ENCODE results near the gene ZNRF1.
"Not testable (repeated sequence)": the region's sequence is repeated elsewhere in the genome, so short reads cannot be mapped to it uniquely, and the experiment has no call there.

The ZNRF1 gene

GRCh38 chr16:75002474-75002873, 3.6 kb downstream of the ZNRF1 start:
- DNase-seq = no peak

GRCh38 chr16:75003931-75004330, 5.1 kb downstream of the ZNRF1 start:
- DNase-seq = no peak

GRCh38 chr16:75004460-75004859, 5.6 kb downstream of the ZNRF1 start:
- DNase-seq = no peak

DNA sequence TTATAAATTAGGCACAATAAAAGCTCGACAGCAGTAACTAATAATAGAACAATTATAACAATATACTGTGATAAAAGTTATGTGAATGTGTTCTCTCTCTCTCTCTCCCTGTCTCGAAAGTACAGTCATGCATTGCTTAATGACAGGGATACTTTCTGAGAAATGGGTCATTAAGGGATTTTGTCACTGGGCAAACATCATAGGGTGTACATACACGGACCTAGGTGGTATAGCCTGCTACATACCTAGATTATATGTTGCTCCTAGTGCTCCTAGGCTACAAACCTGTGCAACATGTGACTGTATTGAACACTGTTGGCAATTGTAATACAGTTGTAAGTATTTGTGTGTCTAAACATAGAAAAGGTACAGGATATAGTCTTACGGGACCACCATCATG, 6.9 kb downstream of the ZNRF1 start:
- DNase-seq = no peak

DNA sequence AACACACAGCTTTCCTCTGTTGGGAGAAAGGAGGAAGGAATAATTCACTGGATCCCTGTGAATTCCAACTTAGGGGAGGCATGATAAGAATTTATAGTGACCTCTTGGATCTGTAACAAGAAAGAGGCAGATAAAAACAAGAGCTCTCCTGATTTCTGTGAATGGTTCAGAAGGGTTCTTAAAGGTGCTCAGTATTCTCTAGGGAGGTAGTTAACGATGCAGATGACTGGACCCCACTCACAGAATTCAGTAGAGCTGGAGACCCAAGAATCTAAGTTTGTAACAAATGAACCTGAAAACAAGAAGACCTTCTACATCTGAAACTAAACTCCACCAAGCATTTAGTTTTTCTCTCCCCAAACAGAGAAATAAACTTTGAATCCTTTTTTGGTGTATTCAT, 8.6 kb downstream of the ZNRF1 start:
- no peak for DNase-seq

DNA sequence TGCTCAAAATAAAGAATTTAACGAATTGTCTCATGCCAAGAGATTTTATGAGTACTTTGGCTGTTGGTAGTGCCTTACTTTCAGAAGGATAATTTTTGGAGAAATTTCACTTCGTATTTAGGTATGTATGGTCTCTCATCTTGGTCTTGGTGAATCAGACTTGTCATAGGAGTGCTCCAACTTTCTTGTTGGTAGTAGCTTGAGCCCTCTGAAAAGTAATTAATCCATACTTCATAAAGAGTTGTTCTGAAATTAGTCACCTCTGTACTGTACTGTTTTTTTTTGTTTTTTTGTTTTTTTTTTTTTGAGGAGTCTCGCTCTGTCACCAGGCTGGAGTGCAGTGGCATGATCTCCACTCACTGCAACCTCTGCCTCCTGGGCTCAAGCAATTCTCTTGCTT, 11.6 kb downstream of the ZNRF1 start:
- DNase-seq = no peak

GRCh38 chr16:75011634-75012307, 12.9 kb downstream of the ZNRF1 start:
- DNase-seq = no peak

DNA sequence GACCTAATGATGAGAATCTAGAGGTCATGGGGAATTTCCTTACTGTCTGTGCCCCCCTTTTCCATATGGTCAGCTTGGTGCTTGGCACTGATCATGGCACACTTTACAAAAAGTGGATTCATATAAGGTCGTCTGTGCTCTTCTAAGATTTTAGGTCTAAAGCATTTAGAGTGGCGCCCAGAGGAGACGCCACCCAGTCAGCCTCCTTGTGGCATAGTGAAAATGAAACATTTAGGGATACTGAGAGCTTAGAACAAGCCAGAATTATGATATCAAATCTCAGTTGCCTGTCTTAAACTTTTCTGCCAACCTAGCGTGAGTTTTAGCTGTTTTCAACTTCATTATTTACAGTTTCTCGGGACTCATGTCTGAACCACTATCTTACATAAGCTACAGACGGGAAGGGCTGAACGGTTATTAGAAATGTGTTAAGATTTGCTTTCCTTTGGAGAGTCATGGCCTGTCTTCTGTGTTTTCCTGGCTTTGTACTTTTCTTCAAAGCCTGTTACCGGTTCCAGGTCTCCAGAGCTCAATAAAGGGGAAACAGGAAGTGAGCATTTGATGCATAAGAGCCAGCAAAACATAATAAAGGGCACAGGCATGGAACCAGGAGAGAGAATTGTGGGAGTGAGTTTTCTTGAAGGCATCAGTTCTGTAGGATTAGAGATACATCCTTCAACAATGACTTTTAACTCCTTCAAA, 13.7 kb downstream of the ZNRF1 start:
- no peak for DNase-seq

- DNase-seq = not testable (repeated sequence)
Observed at GRCh38 chr16:75013123-75013522, 14.3 kb downstream of the ZNRF1 start.

DNA sequence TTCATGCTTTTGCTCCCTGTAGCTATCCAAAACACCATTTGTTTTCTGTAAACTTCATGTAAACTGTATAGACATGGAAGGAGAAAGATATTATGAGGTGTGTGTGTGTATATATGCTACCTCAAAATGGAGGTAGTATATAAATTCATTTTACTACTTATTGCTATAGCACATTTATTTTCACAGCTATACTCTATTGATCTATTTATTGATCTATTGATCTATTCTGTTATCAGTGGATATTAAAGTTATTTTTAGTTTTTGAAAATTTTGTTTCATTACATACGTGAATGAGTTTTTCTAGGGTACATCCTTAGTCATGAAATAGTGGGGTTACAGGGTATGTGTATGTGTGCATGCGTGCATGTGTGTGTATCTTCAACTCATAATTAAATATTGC, 15.5 kb downstream of the ZNRF1 start:
- no peak for DNase-seq

GRCh38 chr16:75016451-75017081, 17.7 kb downstream of the ZNRF1 start:
- DNase-seq = not testable (repeated sequence)

GRCh38 chr16:75017670-75018525, 19.1 kb downstream of the ZNRF1 start:
- no peak for DNase-seq

- no peak for DNase-seq
Observed at GRCh38 chr16:75019007-75019406, 20.2 kb downstream of the ZNRF1 start.

DNA sequence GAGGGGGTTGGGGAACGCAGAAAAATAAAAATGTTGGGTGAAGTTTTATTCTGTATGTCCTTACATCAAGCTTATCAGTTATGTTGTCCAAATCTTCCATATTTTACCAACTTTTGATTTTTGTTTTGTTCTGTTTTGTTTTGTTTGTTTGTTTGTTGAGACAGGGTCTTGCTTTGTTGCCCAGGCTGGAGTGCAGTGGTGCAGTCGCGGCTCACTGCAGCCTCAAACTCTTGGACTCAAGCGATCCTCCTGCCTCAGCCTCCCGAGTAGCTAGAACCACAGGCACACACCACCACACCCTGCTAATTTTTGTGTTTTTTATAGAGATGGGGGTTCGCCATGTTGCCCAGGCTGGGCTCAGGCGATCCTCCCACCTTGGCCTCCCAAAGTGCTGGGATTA, 20.8 kb downstream of the ZNRF1 start:
- DNase-seq = no peak

DNA sequence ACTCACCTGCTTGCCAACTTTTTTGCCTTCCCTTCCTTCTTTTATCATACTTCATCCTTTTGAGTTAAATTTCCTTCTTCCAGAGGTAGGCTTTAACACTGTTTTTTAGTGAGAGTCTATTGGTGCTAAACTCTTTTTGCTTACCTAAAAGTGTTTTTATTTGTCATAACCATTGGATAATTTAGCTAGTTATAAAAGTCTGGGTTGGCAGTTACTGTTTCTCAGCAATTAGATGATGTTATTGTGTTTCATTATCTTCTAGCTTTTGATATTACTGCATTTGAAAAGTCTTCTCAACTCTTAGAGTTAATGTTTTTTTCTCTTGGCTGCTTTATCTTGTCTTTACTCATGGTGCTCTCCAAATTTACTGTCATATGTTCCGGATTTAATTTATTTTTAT, 22.6 kb downstream of the ZNRF1 start:
- DNase-seq = no peak

DNA sequence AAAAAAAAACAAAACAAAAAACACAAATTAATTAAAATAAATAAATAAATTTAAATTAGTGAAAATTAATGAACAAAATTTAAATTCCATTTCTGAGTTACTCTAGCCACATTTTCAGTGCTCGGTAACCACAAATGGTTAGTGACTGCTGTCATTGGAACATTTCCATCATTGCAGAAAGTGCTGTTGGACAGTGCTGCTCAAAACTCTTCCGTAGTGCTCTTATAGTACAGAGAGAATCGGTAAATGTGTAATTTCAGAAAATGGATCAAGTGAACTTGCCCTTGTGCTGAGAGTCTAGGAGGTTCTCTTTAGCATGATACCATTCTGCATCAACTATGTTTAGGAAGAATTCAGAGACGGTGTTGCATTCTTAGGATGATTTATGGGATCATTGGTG, 23.7 kb downstream of the ZNRF1 start:
- DNase-seq = no peak

DNA sequence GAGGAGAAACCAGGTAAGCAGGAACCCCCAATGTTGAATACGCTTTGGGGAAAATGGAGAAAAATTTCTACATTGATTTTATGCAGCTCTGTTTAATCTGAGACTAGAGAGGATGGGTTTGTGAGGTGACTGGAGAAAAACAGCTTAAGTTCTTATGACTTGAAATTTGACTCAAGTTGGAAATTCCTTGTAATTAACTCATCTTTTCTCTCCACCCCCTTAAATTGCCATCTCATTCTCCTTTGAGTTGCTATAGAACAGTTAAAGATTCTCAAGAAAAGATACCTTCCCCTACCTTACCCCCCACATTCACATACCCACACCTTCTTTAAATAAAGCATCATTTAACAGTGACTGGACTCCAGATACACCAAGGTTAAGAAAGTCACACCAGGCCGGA, 24.2 kb downstream of the ZNRF1 start:
- DNase-seq = no peak

DNA sequence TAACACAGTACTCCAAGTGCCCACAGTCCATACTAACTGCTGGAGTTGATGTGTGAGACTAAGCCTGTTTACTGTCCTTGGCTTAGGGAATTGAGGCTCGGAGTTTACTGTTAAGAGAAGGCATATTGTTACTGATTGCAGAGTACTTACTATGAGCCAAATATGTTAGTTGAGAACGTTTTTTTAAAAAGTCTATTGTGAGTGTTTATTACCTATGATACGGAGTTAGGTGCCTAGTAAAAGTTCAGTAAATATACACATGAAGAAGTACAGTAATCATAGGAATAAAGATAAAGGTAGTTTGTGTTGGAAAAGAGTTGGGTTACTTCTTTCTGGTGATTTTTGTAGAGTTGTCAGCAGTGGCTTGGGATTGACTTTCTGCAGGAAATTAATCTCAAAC, 25.4 kb downstream of the ZNRF1 start:
- DNase-seq = no peak

GRCh38 chr16:75024594-75024993, 25.8 kb downstream of the ZNRF1 start:
- DNase-seq = no peak

DNA sequence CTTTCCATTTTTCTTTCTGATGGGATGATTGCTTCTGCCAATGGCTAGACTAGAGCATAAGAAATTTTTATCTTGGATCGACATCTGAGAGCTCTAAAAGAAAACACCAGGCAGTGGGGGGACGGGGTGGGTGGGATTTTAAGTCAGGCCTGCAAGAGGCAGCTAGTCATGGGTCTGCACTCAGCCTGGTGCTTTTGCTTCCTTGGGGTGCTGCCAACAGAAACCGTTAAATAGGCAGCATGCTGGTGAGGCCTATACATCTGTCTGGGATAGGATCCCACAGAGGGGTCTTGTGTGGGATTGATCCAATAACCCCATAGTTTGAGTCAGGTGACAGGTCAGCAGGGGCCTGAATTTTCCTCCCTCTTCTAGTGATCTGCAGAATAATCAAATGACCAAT, 26.9 kb downstream of the ZNRF1 start:
- no peak for DNase-seq

DNA sequence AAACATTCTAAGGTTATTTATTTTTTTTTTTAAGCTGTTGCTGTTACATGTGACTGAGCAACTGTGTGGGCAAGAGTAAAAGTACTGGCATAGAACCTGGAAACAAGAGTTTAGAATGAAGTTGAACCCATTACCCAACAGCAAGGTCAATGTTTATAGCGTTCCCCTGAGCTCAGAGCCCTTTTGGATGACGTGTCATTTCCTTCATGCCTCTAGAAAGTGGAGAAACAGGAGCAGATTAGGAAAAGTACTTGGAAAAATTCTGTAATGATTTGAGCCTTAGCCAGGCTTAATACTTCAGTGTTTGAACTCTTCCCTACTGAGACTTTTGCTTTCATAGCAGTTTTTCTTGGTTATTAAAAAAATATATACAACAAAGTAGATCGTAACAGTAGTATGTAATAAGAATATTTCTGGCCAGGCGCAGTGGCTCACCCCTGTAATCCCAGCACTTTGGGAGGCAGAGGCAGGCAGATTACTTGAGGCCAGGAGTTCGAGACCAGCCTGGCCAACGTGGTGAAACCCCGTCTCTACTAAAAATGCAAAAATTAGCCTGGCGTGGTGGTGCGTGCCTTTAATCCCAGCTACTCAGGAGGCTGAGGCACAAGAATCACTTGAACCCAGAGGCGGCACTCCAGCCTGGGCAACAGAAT, 27.5 kb downstream of the ZNRF1 start:
- not testable (repeated sequence) for DNase-seq

- DNase-seq = no peak
Observed at GRCh38 chr16:75026892-75027391, 28.1 kb downstream of the ZNRF1 start.

Measured in midbrain (tissue), 1 donor.